ENCODE results near the gene SH3BGRL2.

The SH3BGRL2 gene

DNA sequence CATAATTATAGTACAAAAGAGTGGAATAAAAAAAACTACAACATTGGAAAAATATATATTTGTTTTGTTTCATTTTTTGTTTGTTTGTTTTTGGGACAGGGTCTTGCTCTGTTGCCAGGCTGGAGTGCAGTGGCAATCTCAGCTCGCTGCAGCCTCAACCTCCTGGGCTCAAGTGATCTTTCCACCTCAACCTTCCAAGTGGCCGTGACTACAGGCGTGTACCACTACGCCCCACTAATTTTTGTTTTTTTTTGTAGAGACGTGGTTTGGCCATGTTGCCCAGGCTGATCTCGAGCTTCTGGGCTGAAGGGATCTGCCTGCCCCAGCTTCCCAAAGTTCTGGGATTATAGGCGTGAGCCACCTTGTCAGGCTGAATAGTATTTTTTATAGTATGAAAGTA lies 41.4 kb upstream of the SH3BGRL2 start:
- H3K27ac ChIP-seq (replicated peaks) = no peak overlapping the region
- TF ChIP-seq, protein P1, sequence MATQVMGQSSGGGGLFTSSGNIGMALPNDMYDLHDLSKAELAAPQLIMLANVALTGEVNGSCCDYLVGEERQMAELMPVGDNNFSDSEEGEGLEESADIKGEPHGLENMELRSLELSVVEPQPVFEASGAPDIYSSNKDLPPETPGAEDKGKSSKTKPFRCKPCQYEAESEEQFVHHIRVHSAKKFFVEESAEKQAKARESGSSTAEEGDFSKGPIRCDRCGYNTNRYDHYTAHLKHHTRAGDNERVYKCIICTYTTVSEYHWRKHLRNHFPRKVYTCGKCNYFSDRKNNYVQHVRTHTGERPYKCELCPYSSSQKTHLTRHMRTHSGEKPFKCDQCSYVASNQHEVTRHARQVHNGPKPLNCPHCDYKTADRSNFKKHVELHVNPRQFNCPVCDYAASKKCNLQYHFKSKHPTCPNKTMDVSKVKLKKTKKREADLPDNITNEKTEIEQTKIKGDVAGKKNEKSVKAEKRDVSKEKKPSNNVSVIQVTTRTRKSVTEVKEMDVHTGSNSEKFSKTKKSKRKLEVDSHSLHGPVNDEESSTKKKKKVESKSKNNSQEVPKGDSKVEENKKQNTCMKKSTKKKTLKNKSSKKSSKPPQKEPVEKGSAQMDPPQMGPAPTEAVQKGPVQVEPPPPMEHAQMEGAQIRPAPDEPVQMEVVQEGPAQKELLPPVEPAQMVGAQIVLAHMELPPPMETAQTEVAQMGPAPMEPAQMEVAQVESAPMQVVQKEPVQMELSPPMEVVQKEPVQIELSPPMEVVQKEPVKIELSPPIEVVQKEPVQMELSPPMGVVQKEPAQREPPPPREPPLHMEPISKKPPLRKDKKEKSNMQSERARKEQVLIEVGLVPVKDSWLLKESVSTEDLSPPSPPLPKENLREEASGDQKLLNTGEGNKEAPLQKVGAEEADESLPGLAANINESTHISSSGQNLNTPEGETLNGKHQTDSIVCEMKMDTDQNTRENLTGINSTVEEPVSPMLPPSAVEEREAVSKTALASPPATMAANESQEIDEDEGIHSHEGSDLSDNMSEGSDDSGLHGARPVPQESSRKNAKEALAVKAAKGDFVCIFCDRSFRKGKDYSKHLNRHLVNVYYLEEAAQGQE (IDR thresholded peaks at IDR 0.05; ENCODE audit: insufficient replicate concordance, low read depth) = no peak
- TF ChIP-seq POLR2AphosphoS5 (IDR thresholded peaks at IDR 0.05; ENCODE audit: low read depth) = no peak
- TF ChIP-seq, protein P2, sequence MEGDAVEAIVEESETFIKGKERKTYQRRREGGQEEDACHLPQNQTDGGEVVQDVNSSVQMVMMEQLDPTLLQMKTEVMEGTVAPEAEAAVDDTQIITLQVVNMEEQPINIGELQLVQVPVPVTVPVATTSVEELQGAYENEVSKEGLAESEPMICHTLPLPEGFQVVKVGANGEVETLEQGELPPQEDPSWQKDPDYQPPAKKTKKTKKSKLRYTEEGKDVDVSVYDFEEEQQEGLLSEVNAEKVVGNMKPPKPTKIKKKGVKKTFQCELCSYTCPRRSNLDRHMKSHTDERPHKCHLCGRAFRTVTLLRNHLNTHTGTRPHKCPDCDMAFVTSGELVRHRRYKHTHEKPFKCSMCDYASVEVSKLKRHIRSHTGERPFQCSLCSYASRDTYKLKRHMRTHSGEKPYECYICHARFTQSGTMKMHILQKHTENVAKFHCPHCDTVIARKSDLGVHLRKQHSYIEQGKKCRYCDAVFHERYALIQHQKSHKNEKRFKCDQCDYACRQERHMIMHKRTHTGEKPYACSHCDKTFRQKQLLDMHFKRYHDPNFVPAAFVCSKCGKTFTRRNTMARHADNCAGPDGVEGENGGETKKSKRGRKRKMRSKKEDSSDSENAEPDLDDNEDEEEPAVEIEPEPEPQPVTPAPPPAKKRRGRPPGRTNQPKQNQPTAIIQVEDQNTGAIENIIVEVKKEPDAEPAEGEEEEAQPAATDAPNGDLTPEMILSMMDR (IDR thresholded peaks at IDR 0.05; ENCODE audit: insufficient read depth, low read length) = no peak
- TF ChIP-seq SPI1 (IDR thresholded peaks at IDR 0.05; ENCODE audit: borderline replicate concordance, low read depth) = no peak
- TF ChIP-seq GABPA (IDR thresholded peaks at IDR 0.05; ENCODE audit: low read depth) = no peak
- no peak for DNase-seq (ENCODE audit: low read depth in 1 of 2, low spot score in 1 of 2)
- H3K4me3 ChIP-seq (replicated peaks; ENCODE audit: insufficient read depth, low read length) = no peak overlapping the region
- H3K27me3 ChIP-seq (ENCODE audit: insufficient read depth, poor library complexity, severe bottlenecking) = no peaks in the 10 kb centered on the region

DNA sequence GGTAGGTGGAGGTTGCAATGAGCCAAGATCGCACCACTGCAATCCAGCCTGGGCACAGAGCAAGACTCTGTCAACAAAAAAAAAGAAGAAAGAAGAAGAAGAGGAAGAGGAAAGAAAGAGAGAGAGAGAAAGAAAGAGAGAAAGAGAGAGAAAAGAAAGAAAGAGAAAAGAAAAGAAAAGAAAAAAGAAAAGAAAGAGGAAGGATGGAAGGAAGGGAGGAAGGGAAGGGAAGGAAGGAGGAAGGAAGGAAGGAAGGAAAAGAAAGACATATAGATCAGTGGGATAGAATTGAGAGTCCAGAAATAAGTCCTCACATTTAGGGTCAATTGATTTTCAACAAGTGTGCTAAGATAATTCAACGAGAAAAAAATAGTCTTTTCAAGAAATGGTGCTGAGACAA lies 34.0 kb upstream of the SH3BGRL2 start:
- no peak for DNase-seq (ENCODE audit: low read depth in 1 of 2, low spot score in 1 of 2)
- Histone ChIP-seq H3K27me3 (ENCODE audit: insufficient read depth, poor library complexity, severe bottlenecking) (no peaks in the 10 kb centered on the region), H3K4me3 (replicated peaks; ENCODE audit: insufficient read depth, low read length) (no peak overlapping the region), H3K27ac (replicated peaks) (no peak overlapping the region)
- TF ChIP-seq, protein P1 (IDR thresholded peaks at IDR 0.05; ENCODE audit: insufficient replicate concordance, low read depth) = no peak
- TF ChIP-seq, protein P2 (IDR thresholded peaks at IDR 0.05; ENCODE audit: insufficient read depth, low read length) = no peak
- TF ChIP-seq GABPA (IDR thresholded peaks at IDR 0.05; ENCODE audit: low read depth) (no peak), POLR2AphosphoS5 (IDR thresholded peaks at IDR 0.05; ENCODE audit: low read depth) (no peak), SPI1 (IDR thresholded peaks at IDR 0.05; ENCODE audit: borderline replicate concordance, low read depth) (no peak)

DNA sequence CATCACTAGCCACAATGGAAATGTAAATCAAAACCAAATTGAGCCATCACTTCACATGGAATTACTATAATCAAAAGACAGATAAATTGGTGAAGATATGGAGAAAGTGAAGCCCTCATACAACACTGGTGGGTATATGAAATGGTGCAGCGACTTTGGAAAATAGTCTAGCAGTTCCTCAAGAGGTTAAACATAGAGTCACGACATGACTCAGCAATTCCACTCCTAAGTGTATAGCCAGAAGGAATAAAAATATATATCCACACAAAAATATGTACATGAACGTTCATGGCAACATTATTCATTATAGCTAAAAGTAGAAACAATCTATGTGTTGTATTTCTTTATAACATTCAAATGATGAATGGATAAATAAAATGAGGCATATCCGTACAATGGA lies 33.1 kb upstream of the SH3BGRL2 start:
- Histone ChIP-seq H3K27me3 (ENCODE audit: insufficient read depth, poor library complexity, severe bottlenecking) (no peaks in the 10 kb centered on the region), H3K4me3 (replicated peaks; ENCODE audit: insufficient read depth, low read length) (no peak overlapping the region), H3K27ac (replicated peaks) (no peak overlapping the region)
- no peak for DNase-seq (ENCODE audit: low read depth in 1 of 2, low spot score in 1 of 2)
- no peak for TF ChIP-seq SPI1 (IDR thresholded peaks at IDR 0.05; ENCODE audit: borderline replicate concordance, low read depth)
- TF ChIP-seq GABPA (IDR thresholded peaks at IDR 0.05; ENCODE audit: low read depth) = no peak
- TF ChIP-seq, protein P1 (IDR thresholded peaks at IDR 0.05; ENCODE audit: insufficient replicate concordance, low read depth) = no peak
- TF ChIP-seq, protein P2 (IDR thresholded peaks at IDR 0.05; ENCODE audit: insufficient read depth, low read length) = no peak
- no peak for TF ChIP-seq POLR2AphosphoS5 (IDR thresholded peaks at IDR 0.05; ENCODE audit: low read depth)
